ENCODE data around the gene SLC25A30. TPM values are rescaled to one million over a fixed set of nuclear protein-coding genes. Genes with fewer than 3 reads are reported as not detected.

Gene SLC25A30
- total RNA-seq, 1 donor from 2014 or later, result 5.7 TPM

GRCh38 chr13:45410466-45410865 is 7.7 kb downstream of the SLC25A30 start:
- Mint-ChIP-seq H3K9me3 (ENCODE audit: low read depth) (no peaks in the 10 kb centered on the region), H3K27ac (no peak overlapping the region), H3K4me3 (ENCODE audit: low read depth) (no peak overlapping the region), H3K4me1 (ENCODE audit: low read depth) (peaks cover 7% of the 10 kb centered on the region), H3K36me3 (ENCODE audit: insufficient read depth) (peaks cover 12% of the 10 kb centered on the region), H3K27me3 (no peaks in the 10 kb centered on the region)
- no peak for TF ChIP-seq CTCF (IDR thresholded peaks at IDR 0.05; ENCODE audit: unreplicated experiment)
- no peak for DNase-seq (ENCODE audit: low spot score, unreplicated experiment)

GRCh38 chr13:45410001-45410400 is 8.2 kb downstream of the SLC25A30 start:
- H3K4me1 Mint-ChIP-seq (ENCODE audit: low read depth), result peaks cover 5% of the 10 kb centered on the region
- H3K27me3 Mint-ChIP-seq, result no peaks in the 10 kb centered on the region
- H3K27ac Mint-ChIP-seq, result no peak overlapping the region
- no peak for DNase-seq (ENCODE audit: low spot score, unreplicated experiment)
- H3K36me3 Mint-ChIP-seq (ENCODE audit: insufficient read depth), result peaks cover 15% of the 10 kb centered on the region
- no peaks in the 10 kb centered on the region for H3K9me3 Mint-ChIP-seq (ENCODE audit: low read depth)
- H3K4me3 Mint-ChIP-seq (ENCODE audit: low read depth), result no peak overlapping the region
- TF ChIP-seq CTCF (IDR thresholded peaks at IDR 0.05; ENCODE audit: unreplicated experiment), result no peak

GRCh38 chr13:45406421-45406820 is 11.8 kb downstream of the SLC25A30 start:
- H3K4me1 Mint-ChIP-seq (ENCODE audit: low read depth), result no peaks in the 10 kb centered on the region
- peaks cover 24% of the 10 kb centered on the region for H3K36me3 Mint-ChIP-seq (ENCODE audit: insufficient read depth)
- H3K27me3 Mint-ChIP-seq, result no peaks in the 10 kb centered on the region
- no peaks in the 10 kb centered on the region for H3K9me3 Mint-ChIP-seq (ENCODE audit: low read depth)
- DNase-seq (ENCODE audit: low spot score, unreplicated experiment), result no peak
- no peak overlapping the region for H3K4me3 Mint-ChIP-seq (ENCODE audit: low read depth)
- TF ChIP-seq CTCF (IDR thresholded peaks at IDR 0.05; ENCODE audit: unreplicated experiment), result no peak
- no peak overlapping the region for H3K27ac Mint-ChIP-seq

- no peaks in the 10 kb centered on the region for H3K9me3 Mint-ChIP-seq (ENCODE audit: low read depth)
- no peak overlapping the region for H3K4me3 Mint-ChIP-seq (ENCODE audit: low read depth)
- no peak for TF ChIP-seq CTCF (IDR thresholded peaks at IDR 0.05; ENCODE audit: unreplicated experiment)
- H3K27me3 Mint-ChIP-seq, result no peaks in the 10 kb centered on the region
- H3K27ac Mint-ChIP-seq, result no peak overlapping the region
- peaks cover 23% of the 10 kb centered on the region for H3K36me3 Mint-ChIP-seq (ENCODE audit: insufficient read depth)
- no peaks in the 10 kb centered on the region for H3K4me1 Mint-ChIP-seq (ENCODE audit: low read depth)
- DNase-seq (ENCODE audit: low spot score, unreplicated experiment), result no peak
Observed at GRCh38 chr13:45403081-45403480, 15.1 kb downstream of the SLC25A30 start.

- TF ChIP-seq CTCF (IDR thresholded peaks at IDR 0.05; ENCODE audit: unreplicated experiment), result no peak
- DNase-seq (ENCODE audit: low spot score, unreplicated experiment), result no peak
- no peak overlapping the region for H3K27ac Mint-ChIP-seq
- no peaks in the 10 kb centered on the region for H3K4me1 Mint-ChIP-seq (ENCODE audit: low read depth)
- no peak overlapping the region for H3K4me3 Mint-ChIP-seq (ENCODE audit: low read depth)
- peaks cover 23% of the 10 kb centered on the region for H3K36me3 Mint-ChIP-seq (ENCODE audit: insufficient read depth)
- H3K27me3 Mint-ChIP-seq, result no peaks in the 10 kb centered on the region
- no peaks in the 10 kb centered on the region for H3K9me3 Mint-ChIP-seq (ENCODE audit: low read depth)
Observed at GRCh38 chr13:45402641-45403040, 15.5 kb downstream of the SLC25A30 start.
